Measurements from ENCODE around the gene BDKRB1.
A peak's percentile ranks its signal among the peaks of the same experiment; 100 is the strongest.

The BDKRB1 gene

DNA sequence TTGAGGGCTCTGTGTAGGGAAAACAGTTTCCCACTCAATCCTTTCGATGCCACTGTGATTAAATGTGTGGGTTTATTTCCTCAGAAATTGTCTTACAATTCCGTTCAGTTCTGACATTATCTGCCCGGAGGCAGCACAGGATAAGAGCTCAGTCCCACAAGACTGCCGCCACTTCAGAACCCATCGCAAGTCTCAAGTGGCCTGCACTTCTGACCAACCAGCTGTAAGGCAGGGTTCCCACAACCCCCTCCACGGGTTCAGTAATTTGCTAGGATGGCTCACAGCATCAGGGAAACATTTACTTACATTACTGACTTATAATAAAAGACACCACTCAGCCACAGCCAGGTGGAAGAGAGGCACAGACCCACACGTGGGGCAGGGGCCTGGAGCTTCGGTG, 34.2 kb upstream of the BDKRB1 start:
- no peak for DNase-seq (ENCODE audit: low read depth)
- TF ChIP-seq, protein P1, sequence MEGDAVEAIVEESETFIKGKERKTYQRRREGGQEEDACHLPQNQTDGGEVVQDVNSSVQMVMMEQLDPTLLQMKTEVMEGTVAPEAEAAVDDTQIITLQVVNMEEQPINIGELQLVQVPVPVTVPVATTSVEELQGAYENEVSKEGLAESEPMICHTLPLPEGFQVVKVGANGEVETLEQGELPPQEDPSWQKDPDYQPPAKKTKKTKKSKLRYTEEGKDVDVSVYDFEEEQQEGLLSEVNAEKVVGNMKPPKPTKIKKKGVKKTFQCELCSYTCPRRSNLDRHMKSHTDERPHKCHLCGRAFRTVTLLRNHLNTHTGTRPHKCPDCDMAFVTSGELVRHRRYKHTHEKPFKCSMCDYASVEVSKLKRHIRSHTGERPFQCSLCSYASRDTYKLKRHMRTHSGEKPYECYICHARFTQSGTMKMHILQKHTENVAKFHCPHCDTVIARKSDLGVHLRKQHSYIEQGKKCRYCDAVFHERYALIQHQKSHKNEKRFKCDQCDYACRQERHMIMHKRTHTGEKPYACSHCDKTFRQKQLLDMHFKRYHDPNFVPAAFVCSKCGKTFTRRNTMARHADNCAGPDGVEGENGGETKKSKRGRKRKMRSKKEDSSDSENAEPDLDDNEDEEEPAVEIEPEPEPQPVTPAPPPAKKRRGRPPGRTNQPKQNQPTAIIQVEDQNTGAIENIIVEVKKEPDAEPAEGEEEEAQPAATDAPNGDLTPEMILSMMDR (IDR thresholded peaks at IDR 0.05; ENCODE audit: control insufficient read depth, insufficient read depth, low read depth, low read length, missing control alignments), result no peak
- no peak overlapping the region for H3K4me3 ChIP-seq (ENCODE audit: control insufficient read depth, low read depth, low read length)

DNA sequence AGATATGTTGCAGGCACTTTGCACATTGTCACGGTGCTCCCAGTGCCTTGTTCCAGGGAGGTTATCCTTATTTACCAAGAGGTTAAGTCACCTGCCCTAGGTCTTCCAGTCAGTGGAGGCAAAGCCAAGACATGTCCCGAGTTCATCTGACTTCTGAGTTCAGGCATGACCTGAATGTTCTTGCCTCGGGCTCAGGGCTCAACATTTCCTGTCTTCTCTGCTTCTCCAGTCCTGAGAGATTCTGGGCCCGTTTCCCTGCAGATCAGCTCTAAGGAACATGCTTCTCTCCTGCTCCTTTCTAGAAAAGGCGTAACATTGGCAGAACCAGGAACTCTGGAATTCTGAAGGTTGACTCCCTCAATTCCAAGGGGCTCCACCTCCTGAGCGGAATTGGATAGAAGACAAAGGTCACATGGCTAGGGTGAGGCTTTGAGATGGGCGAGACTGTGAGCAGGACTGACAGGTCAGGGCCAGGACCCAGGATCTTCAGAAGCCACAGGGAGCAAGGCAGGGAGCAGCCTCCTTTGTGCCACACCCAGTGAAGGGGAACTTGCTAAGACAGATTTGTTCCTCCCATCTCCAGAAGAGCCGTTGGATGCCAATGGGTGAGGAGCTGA, 31.4 kb upstream of the BDKRB1 start:
- TF ChIP-seq, protein P1 (IDR thresholded peaks at IDR 0.05; ENCODE audit: control insufficient read depth, insufficient read depth, low read depth, low read length, missing control alignments), result no peak
- DNase-seq (ENCODE audit: low read depth), result no peak
- no peak overlapping the region for H3K4me3 ChIP-seq (ENCODE audit: control insufficient read depth, low read depth, low read length)

DNA sequence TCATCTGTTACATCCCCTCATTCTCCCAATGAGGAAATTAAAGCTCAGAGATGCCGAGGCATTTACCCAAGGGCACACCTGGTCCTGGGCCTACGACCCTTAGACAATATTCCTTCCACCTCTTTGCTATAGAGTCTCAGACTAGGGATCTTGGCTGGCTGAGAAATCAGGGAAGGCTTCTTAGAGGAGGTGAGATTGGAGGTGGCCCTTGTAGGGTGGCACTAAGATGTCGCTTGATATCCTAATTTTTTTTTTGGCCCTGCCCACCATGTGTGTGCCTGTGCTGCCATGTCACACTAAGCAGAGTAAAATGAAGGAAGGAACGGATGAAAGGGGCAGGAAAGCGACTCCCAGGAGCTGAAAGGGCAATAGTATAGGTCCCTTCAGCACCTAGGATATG, 30.8 kb upstream of the BDKRB1 start:
- DNase-seq (ENCODE audit: low read depth), result no peak
- no peak overlapping the region for H3K4me3 ChIP-seq (ENCODE audit: control insufficient read depth, low read depth, low read length)
- TF ChIP-seq, protein P1 (IDR thresholded peaks at IDR 0.05; ENCODE audit: control insufficient read depth, insufficient read depth, low read depth, low read length, missing control alignments), result no peak

DNA sequence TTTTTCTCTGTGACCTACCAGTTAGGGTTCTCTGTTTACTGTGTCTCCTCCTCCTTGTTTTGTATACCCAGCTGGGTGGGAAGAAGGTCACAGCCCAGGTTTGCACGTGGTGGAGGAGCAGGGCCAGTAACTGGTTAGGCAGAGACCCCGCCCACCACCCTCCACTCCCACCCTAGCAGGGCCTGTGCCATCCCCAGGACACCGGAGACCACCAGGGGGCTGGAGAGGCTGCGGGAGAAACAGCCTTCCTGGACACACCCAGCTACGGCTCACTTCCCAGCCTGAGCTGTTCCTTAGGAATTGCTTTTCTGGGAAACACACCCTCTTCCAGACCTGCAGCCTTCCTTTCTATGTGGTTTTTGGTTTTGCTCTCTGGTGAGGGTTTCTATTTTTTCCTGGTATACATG, 30.3 kb upstream of the BDKRB1 start:
- H3K4me3 ChIP-seq (ENCODE audit: control insufficient read depth, low read depth, low read length), result no peak overlapping the region
- TF ChIP-seq, protein P1 (IDR thresholded peaks at IDR 0.05; ENCODE audit: control insufficient read depth, insufficient read depth, low read depth, low read length, missing control alignments), result peak; percentile 68
- DNase-seq (ENCODE audit: low read depth), result peak; percentile 21

DNA sequence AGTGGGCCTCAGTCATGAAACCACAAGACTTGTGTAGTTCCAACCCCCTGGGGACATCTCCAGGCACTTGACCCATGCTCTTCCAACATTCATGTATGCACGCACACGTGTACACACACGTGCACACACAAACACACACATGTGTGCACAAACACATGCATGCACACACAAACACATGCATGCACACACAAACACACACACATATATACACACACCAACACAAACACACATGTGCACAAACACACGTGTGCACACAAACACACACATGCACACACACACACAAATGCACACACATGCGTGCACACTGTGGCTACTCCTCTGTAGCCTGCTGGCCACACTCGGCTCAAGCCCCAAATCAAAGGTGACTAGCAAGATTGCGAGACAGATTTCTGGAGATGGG, 28.6 kb upstream of the BDKRB1 start:
- TF ChIP-seq, protein P1 (IDR thresholded peaks at IDR 0.05; ENCODE audit: control insufficient read depth, insufficient read depth, low read depth, low read length, missing control alignments), result no peak
- no peak for DNase-seq (ENCODE audit: low read depth)
- H3K4me3 ChIP-seq (ENCODE audit: control insufficient read depth, low read depth, low read length), result no peak overlapping the region

DNA sequence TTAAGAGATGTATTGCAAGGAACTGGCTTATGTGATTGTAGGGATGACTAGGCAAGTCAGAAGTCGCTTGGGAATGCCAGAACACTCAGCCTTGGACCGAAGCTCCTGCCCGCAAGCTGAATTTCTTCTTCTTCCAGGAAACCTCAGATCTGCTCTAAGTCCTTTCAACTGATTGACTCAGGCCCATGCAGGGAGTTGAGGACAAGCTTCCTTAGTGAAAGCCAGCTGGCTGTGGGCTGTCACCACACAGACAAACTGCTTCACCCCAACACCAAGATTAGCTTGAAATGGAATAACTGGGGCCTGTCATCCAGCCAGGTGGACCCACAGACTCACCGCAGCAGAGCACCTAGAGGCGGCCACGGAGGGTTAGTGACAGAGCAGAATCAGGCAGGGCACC, 26.7 kb upstream of the BDKRB1 start:
- TF ChIP-seq, protein P1 (IDR thresholded peaks at IDR 0.05; ENCODE audit: control insufficient read depth, insufficient read depth, low read depth, low read length, missing control alignments), result no peak

DNA sequence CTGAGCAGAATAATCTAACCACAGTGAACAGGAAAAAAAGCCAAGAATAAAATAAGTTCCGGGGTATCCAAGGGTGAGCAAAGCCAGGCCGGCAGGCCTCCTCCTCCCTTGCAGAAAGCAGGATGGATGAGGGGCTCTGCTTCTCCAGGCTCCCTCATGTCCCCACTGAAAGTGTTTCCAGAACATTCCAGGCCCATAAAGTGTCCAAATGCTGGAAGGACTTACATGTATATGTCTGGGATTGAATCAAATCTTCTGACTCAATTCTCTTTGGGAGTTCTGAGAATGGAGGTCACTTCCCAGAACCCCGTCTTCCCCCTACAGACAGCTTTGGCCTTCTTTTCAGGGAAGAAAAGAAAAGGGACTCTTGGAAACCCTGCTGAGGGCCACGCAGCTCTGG, 25.0 kb upstream of the BDKRB1 start:
- DNase-seq (ENCODE audit: low read depth), result no peak

More for the DNA sequence above, 26.7 kb upstream of the BDKRB1 start:
- no peak overlapping the region for H3K4me3 ChIP-seq (ENCODE audit: control insufficient read depth, low read depth, low read length)
- DNase-seq (ENCODE audit: low read depth), result no peak

More for the DNA sequence above, 25.0 kb upstream of the BDKRB1 start:
- TF ChIP-seq, protein P1 (IDR thresholded peaks at IDR 0.05; ENCODE audit: control insufficient read depth, insufficient read depth, low read depth, low read length, missing control alignments), result no peak
- H3K4me3 ChIP-seq (ENCODE audit: control insufficient read depth, low read depth, low read length), result no peak overlapping the region
